OCI-LY3 (cell line): ENCODE data around the gene NUS1.
A peak's percentile ranks its signal among the peaks of the same experiment; 100 is the strongest.
"Not testable (repeated sequence)": the region's sequence is repeated elsewhere in the genome, so short reads cannot be mapped to it uniquely, and the experiment has no call there.

Source experiments
- H2AFZ ChIP-seq: fragments of 200-600, 300-600 bp; shearing (Covaris generic); 2 replicates; pipeline ENCODE4 v1.6.0; 2014; ENCODE audit warnings: antibody characterized with exemption, low read depth, low read length
- H3K27ac ChIP-seq: fragments of 200-600, 300-600 bp; sonication (generic); 2 replicates; pipeline ENCODE4 v1.5.1; 2014; ENCODE audit warnings: mild to moderate bottlenecking, low read length, moderate library complexity, mixed read lengths
- H3K27me3 ChIP-seq: fragments of 200-600, 300-600 bp; sonication (generic); 2 replicates; pipeline ENCODE4 v1.6.1; 2014; ENCODE audit warnings: low read depth, low read length, mixed read lengths
- H3K36me3 ChIP-seq: fragments of 200-600, 300-600 bp; sonication (generic); replicated peaks from 2 replicates; pipeline ENCODE3; 2014; ENCODE audit warnings: low read depth, low read length, mixed read lengths
- H3K4me1 ChIP-seq: fragments of 300-600, 200-600 bp; sonication (generic); 2 replicates; pipeline ENCODE4 v1.6.1; 2014; ENCODE audit warnings: low read length, mixed read lengths
- H3K4me2 ChIP-seq: fragments of 200-600, 300-600 bp; sonication (generic); 2 replicates; pipeline ENCODE4 v1.6.1; 2014; ENCODE audit warnings: low read length, mixed read lengths
- H3K4me3 ChIP-seq: fragments of 300-600, 200-600 bp; sonication (generic); 2 replicates; pipeline ENCODE4 v1.5.1; 2014; ENCODE audit warnings: antibody characterized with exemption, mild to moderate bottlenecking, low read length, moderate library complexity
- H3K79me2 ChIP-seq: fragments of 300-600, 200-600 bp; shearing (Covaris generic); 2 replicates; pipeline ENCODE4 v1.6.1; 2014; ENCODE audit warnings: mild to moderate bottlenecking, low read length, mixed read lengths
- H3K9ac ChIP-seq: fragments of 300-600, 200-600 bp; shearing (Covaris generic); 2 replicates; pipeline ENCODE4 v1.6.0; 2014; ENCODE audit warnings: mild to moderate bottlenecking, low read length, moderate library complexity
- H3K9me3 ChIP-seq: fragments of 200-600, 300-600 bp; shearing (Covaris generic); 2 replicates; pipeline ENCODE4 v1.6.1; 2014; ENCODE audit warnings: low read length, mixed read lengths; ENCODE audit not compliant: insufficient read depth
- H4K20me1 ChIP-seq: fragments of 200-600, 300-600 bp; sonication (generic); 2 replicates; pipeline ENCODE4 v1.6.1; 2016; ENCODE audit warnings: low read length, mixed read lengths; ENCODE audit not compliant: insufficient read depth
- CTCF ChIP-seq: fragments of 200-600, 300-600 bp; sonication (generic); IDR thresholded peaks from 2 replicates; pipeline ENCODE4 v1.5.1; 2014; ENCODE audit warnings: antibody characterized with exemption, low read length, low read depth
- EZH2phosphoT487 ChIP-seq: fragments of 200-600 bp; shearing (Covaris generic); IDR thresholded peaks from 2 replicates; pipeline ENCODE4 v1.6.1; 2018; ENCODE audit warnings: antibody characterized with exemption, mixed run types, low read depth

The NUS1 gene

GRCh38 chr6:117685359-117685758, 10.1 kb downstream of the NUS1 start:
- Histone ChIP-seq H3K4me1 (peaks cover 12% of the 10 kb centered on the region), H3K9me3 (no peaks in the 10 kb centered on the region), H4K20me1 (peaks cover 96% of the 10 kb centered on the region), H3K9ac (no peak overlapping the region), H3K79me2 (peaks cover 100% of the 10 kb centered on the region), H3K4me3 (no peak overlapping the region), H3K36me3 (peaks cover 32% of the 10 kb centered on the region), H3K27me3 (no peaks in the 10 kb centered on the region), H3K4me2 (no peak overlapping the region), H3K27ac (no peak overlapping the region), H2AFZ (no peak overlapping the region)
- TF ChIP-seq EZH2phosphoT487 (no peak), CTCF (no peak)

- H2AFZ ChIP-seq: no peak overlapping the region
- H3K27ac ChIP-seq: no peak overlapping the region
- no peak overlapping the region for H3K4me2 ChIP-seq
- peaks cover 12% of the 10 kb centered on the region for H3K4me1 ChIP-seq
- peaks cover 20% of the 10 kb centered on the region for H3K36me3 ChIP-seq
- no peak overlapping the region for H3K9ac ChIP-seq
- no peaks in the 10 kb centered on the region for H3K9me3 ChIP-seq
- no peak for TF ChIP-seq EZH2phosphoT487
- H3K79me2 ChIP-seq: peaks cover 99% of the 10 kb centered on the region
- H4K20me1 ChIP-seq: peaks cover 90% of the 10 kb centered on the region
- H3K27me3 ChIP-seq: no peaks in the 10 kb centered on the region
- no peak overlapping the region for H3K4me3 ChIP-seq
These were observed 11.9 kb downstream of the NUS1 start for GRCh38 chr6:117687021-117687648.

GRCh38 chr6:117689584-117689983, 14.3 kb downstream of the NUS1 start:
- not testable (repeated sequence) for H3K9ac ChIP-seq, H2AFZ ChIP-seq, H3K4me1 ChIP-seq, H3K9me3 ChIP-seq, H3K27me3 ChIP-seq, H3K4me2 ChIP-seq, H3K4me3 ChIP-seq, H3K27ac ChIP-seq
- Histone ChIP-seq H3K36me3 (peaks cover 28% of the 10 kb centered on the region), H3K79me2 (peaks cover 91% of the 10 kb centered on the region), H4K20me1 (peaks cover 72% of the 10 kb centered on the region)

- H3K36me3 ChIP-seq: peaks cover 47% of the 10 kb centered on the region
- no peak for TF ChIP-seq CTCF
- no peak for TF ChIP-seq EZH2phosphoT487
These were observed 31.2 kb downstream of the NUS1 start for GRCh38 chr6:117706504-117706903.

GRCh38 chr6:117706936-117707509, 31.8 kb downstream of the NUS1 start:
- Histone ChIP-seq H3K9ac (peak overlapping the region; percentile 11; the same call in 1 of the 2 replicates), H3K4me3 (0 out of 2 replicates have a peak overlapping the region, but pooled peaks have one; percentile 35), H3K79me2 (peaks cover 31% of the 10 kb centered on the region), H3K4me1 (peaks cover 22% of the 10 kb centered on the region), H3K27ac (peak overlapping the region; percentile 86), H3K36me3 (peaks cover 49% of the 10 kb centered on the region), H3K4me2 (peak overlapping the region; percentile 65)
- not testable (repeated sequence) for H2AFZ ChIP-seq, H4K20me1 ChIP-seq, H3K9me3 ChIP-seq, H3K27me3 ChIP-seq

More at GRCh38 chr6:117706504-117706903, 31.2 kb downstream of the NUS1 start:
- Histone ChIP-seq H3K4me1 (peaks cover 22% of the 10 kb centered on the region), H3K79me2 (peaks cover 35% of the 10 kb centered on the region), H3K9ac (peak overlapping the region; percentile 11; the same call in 1 of the 2 replicates), H3K27ac (peak overlapping the region; percentile 86), H4K20me1 (no peaks in the 10 kb centered on the region), H3K27me3 (no peaks in the 10 kb centered on the region), H3K4me2 (peak overlapping the region; percentile 65), H3K4me3 (no peak overlapping the region), H2AFZ (no peak overlapping the region), H3K9me3 (no peaks in the 10 kb centered on the region)
